Kasumi-1 (cell line): ENCODE data around the gene CHAF1A.

Experiments
- DNase-seq, 2 experiments: peaks; one replicate each; lab custom pipeline; 2025; lab: John Stamatoyannopoulos, UW

Gene CHAF1A

DNA sequence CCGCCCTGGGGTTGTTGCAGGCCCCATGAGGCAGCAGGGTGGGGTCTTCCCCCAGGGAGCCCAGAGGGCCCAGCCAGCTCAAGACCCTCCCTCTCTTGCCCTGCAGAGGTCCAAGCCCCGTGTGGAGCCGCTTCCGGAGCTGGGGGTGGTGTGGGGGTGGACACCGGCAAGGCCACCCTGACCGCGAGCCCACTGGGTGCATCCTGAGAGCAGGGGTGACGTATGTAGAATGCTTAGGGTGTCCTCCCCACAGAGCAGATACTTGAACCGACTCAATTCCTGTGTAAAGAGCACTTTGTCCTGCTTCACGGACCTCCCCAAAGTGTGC lies 40.3 kb downstream of the CHAF1A start:
- no peak for DNase-seq

DNA sequence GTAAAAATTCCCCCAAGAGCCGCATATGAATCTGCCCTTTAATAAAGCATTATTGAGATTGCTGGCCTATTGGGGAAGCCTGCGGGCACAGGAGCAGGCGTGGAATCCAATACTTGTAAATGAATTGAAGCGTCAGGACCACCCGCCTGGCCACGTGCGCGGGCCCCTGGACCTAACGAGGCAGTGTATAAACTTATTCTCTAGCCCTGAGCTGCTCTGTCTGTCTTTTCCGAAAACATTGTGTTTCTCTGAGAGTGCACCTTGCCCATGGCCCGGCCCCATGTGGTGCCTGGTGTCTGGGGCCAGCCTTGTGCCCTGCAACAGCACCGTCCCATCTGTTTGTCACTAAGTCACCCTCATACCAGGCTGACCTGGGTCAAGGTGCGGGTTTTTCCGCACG lies 40.7 kb downstream of the CHAF1A start:
- no peak for DNase-seq

DNA sequence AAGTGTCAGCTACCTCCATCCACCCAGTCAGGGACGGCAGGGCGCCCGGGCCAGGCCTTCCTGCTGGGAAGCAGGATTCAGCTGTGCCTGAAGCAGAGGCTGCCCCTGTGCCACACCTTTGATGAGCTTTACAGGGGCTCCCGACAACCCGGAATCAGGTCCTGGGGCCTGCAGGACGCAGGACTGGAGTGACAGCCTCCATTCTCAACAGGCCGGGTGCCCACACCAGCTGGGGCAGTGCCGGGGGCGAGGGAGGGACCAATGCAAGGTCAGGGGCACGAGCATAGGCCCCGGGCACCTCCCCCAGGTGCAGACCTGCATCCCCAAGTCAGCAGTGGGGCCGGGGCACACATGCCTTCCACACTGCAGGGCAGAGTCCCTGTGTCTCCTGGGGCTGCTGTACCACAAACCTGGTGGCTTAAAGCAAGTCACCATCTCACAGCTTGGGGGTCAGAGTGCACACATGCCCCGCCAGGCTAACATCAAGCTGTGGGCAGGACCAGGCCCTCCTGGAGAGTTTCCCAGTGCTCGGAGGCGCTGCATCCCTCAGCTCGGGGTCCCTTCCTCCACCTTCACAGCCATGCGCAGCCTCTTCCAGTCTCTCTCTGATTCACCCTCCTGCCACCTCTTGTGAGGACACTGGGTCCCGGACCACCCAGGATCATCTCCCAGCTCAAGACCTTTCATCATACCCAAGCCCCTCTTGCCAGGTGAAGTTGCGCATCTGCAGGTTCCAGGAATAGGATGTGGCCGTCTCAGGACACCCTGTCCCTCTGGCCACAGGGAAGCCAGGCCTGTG lies 41.7 kb downstream of the CHAF1A start:
- DNase-seq, result no peak

DNA sequence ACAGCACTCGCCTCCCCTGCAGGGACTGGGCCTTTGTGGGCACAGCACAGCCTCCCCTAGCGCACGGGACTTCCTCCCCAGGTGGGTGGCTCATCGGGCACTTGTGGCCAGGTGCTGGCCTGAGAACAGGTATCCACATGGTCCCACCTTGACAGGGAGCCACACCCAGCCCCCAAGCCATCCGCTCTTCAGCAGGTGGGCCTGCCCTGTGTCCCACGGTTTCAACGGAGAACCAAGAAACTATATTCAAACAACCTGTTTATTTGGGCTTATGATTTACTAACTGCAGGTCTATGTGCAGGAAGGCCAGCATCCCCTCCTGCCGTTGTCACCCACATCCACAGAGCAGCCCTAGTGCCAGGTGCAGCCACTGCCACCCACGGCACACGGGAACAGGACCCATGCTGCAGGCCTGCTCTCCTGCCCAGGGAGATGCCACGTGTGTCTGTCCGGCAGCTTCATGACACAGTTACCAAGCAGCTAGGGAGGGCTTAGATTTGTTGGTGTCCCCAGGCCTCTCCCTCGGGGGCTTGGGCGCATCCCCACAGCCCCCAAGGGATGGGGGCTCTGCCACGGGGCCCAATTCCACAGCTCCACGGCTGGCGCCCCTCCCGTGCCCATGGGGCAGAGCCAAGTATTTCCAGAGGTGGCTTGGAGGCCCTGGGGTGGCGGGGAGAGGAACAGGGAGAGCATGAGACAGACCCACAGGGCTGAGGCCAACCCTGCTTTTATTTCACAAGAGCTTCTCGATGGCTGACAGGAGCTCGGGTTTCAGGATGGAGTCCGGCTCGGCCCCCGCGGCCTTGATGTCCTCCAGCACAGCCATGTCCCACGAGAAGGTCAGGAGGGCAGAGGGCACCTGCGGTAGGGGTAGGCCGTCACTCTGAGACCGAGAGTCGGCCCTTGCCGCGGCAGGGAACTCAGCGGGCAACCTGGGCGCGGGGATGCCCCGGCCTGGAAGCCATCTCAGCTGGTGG lies 42.6 kb downstream of the CHAF1A start:
- peak; percentile 7 to 8 for DNase-seq

DNA sequence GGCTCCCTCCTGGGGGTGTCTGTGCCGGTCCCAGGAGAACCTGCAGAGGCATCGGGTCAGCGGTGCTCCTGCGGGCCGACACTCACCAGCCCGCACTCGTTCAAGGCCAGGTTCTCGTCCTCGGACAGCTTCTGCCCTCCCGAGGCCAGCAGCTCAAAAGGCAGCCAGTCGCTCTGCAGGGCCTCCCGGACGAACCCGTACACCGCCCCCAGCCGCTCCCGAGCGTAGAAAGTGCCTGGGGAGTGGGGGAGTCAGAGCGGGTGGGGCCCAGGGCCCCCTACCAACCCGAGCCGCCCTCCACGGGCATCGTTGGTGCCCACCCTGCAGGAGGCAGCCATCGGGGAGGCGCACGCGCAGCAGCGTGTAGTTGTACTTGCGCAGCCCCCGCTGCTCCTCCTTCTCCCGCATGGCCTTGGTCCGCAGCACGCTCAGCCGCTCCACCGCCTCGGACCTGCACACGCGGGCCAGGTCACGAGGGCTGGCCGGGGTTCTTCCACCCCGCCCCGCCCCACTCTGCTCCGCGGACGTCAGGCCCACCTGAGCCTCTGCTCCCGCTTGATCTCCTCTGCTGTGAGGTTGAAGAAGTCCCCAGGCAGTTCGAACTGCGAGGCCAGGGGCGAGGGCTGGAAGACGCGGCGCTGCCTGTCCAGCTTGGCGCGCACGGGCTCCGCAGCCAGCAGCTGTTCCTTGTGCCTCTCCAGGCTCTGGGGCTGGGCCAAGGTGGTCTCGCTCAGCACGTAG lies 43.7 kb downstream of the CHAF1A start:
- no peak for DNase-seq

DNA sequence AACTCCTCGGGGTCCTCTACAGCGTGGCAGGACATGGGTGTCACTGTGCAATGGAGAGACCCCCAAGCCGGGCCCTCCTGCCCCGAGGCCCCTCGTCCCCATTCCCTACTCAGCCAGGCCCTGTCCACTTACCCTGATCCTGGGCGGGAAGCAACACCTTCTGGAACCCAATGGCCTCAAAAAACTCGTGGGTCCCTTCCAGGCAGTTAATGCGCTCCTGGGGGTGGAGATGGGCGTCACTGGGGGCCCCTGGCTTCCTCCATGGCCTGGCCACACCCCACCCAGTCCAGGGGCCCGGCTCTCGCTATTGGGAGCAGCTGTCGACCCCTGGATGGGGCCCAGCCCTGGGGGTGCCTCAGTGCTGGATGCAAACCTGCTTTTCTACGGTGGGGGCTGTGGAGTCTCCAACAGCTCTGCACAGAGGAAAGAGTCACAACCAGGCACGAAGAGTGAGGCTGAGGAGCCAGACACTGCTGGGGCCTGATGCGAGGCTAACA lies 44.3 kb downstream of the CHAF1A start:
- no peak for DNase-seq

DNA sequence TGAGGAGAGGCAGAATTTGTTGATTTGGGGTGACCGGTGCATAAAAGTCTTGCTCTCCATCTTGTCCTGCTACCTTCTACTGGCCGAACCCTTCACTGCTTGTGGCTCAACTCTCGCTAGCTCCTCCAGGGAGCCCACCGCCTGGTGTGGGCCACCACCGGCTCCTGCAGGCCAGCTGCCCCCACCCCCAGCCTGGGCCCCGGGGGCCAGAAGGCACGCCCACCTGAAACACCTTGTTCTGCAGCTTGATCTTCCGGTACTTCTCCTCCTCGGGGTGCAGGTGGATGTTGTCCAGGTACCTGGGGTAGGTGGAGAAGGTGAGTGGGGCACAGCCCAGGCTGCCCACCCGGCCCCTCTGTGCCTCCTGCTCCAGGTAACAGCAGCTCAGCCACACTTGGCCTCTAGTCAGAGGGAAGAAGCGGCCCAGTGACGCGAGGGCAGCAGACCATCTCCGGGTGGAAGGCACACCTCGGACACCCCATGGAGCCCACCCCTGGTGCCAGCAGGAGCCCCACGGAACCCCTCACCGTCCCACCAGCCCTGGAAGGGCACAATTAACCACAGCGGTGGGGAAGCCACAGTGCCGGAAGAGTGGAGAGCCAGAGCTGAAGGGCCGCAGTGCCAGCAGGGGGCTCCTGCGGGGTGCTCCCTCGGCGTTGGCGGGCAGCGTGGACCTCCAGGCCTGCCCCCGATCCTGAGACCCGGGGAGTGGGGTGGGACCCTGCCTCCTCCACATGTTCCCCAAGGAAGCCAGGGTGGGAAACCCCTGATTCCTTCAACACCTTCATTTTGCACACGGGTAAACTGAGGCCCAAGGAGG lies 45.1 kb downstream of the CHAF1A start:
- DNase-seq, result no peak

DNA sequence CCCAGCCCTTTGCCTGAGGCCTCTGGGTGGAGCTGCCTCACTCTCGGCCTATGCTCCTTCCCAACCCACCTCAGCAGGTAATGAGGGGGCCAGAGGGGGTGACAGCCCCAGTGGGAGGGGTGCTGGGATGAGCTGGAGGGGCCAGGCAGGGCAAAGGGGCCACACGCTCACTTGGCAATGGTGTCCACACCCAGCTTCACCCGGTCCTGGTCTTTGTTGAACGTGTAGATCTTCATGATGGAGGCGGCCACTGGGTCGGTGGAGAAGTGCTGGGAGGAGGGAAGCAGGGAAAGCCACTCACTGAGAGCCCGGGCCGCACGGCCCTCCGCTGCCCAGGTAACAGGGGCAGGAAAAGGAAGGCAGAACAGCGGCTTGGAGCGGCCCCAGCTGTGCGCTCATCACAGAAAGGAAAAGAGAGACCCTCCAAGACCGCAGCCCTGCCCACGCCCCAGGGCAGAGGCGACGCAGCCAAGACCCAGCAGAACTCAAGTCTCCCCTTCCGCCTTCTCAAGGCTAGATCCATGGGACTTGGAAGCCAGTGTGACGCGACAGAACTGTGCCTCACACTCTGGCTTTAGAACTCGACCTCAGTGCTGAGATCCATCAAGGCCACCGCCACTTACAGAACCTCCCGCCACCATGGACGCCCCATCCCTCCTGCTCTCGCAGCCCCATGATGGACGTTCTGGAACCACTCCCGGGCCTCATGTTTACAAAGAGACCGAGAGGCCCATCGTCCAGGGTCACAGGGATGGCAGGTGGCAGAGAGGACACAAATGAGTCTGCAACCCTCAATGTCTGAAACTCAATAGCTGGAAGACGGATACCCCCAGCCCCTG lies 45.9 kb downstream of the CHAF1A start:
- no peak for DNase-seq

DNA sequence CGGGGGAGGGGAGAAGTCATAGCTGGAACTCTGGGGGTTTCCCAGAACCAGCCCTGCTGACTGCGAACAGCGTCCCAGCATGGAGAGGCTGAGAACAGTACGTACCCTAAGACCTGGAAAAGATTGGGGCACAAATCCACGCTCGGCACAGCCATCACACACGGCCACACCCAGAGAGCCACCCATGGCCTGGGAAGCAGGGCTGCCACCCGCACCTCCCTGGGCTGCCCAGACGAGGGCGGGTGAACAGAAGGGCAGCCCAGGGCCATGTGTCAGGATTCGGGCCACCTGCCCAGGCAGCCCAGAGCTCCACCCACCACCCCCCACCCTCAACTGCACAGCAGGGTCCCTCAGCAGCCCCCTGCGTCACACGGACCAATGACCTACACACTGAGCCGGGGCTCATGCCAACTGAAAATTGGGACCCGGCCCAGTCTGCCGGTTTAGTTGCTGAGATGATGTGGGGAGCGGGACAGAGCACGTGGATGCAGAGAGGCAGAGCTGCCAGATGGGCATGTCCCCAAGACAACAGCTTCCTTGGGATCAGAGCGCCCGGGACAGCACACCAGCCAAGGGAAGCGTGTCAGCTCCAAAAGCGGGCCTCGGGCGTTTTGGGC lies 46.7 kb downstream of the CHAF1A start:
- no peak for DNase-seq

DNA sequence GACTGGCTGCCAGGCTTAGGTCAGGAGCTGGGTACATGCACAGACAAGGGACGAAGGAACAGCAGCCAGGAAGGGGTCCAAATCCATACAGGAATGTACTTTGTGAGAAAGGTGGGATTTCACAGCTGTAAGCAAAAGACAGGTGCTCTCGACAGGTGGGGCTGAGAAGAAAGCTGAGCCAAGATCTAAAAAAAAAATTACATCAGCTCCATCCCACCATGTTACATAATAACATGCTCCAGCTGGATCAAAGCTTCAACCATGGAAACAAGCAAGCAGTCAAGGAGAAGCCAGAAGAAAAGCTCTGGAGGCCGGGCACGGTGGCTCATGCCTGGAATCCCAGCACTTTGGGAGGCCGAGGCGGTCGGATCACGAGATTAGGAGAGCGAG lies 47.2 kb downstream of the CHAF1A start:
- DNase-seq, result no peak

DNA sequence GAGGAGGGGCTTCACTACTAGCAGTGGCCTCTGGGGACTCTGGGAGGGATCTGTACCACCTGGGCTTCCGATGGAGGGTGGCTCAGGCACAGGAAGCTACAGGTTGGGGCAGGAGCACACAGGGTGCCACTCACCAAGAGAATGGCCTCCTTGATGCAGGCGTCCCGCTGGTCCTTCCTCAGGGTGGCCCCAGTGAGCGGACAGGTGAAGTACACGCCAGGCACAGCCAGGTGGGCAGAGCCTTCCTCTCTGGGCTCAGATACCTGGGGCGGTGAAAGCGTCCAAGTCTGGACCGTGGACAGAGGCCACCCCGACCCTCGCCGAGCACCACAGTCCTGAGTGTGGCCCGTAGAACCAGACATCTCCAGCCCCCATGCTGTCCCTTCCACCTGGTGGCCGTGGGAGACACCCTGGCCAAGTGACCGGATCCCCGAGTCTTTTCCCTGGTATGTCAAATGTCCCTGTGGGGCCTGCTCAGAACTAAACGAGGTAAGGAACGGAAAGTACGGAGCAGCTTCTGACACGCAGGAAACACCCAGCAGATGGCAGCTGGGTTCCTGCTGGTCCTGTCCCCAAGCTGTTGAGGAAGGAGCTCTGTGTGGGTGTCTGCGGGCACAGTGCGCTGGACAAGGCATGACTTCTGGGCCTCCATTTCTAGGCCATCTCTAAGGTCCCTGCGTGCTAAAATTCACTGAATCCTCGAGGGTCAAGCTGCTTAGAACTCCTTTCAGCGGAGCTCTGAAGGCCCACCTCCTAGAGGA lies 50.0 kb downstream of the CHAF1A start:
- no peak for DNase-seq

DNA sequence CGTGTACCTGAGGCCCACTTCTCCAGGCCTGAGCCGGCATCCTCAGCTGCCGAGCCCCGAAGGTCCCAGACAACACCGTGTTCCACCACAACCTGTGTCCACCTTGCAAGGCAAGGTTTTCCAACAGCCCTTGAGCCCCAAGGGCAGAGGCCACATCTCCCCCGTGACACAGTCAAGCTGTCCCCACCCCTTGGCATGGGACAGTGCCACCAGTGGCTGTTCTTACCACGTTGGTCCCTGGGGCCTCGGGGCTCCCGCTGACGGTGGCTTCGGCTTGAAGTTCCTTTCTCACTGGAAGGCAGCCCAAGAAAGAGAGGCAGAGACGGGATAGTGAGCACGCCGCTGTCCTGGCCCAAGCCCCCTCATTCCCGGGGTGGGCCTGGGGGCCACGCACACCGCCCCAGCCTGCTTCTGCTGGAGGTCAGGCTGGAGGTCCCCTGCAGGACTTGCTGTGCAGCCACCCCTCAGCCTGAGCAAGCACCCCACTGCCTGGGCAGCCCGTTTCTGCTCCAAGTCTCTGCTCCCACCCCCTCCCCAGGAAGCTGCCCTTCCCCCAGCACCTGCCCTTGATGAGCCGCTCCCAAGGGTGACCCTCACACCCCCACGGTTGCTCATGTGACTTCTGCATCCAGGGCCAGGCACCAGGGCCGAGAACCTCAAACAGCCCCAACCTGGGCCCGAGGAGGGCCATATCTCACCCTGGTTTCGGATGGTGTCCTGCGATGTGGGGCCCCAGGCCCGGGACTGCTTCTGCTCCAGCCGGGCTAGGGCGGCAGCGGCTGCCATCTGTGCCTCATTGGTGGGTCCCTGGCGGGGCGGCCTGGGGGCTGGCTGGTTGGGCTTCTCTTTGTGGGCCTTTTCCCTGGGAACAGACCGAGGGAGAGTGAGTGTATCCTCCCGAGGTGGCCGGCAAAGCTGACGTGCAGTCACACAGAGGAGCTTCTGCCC lies 51.1 kb downstream of the CHAF1A start:
- DNase-seq, result no peak

DNA sequence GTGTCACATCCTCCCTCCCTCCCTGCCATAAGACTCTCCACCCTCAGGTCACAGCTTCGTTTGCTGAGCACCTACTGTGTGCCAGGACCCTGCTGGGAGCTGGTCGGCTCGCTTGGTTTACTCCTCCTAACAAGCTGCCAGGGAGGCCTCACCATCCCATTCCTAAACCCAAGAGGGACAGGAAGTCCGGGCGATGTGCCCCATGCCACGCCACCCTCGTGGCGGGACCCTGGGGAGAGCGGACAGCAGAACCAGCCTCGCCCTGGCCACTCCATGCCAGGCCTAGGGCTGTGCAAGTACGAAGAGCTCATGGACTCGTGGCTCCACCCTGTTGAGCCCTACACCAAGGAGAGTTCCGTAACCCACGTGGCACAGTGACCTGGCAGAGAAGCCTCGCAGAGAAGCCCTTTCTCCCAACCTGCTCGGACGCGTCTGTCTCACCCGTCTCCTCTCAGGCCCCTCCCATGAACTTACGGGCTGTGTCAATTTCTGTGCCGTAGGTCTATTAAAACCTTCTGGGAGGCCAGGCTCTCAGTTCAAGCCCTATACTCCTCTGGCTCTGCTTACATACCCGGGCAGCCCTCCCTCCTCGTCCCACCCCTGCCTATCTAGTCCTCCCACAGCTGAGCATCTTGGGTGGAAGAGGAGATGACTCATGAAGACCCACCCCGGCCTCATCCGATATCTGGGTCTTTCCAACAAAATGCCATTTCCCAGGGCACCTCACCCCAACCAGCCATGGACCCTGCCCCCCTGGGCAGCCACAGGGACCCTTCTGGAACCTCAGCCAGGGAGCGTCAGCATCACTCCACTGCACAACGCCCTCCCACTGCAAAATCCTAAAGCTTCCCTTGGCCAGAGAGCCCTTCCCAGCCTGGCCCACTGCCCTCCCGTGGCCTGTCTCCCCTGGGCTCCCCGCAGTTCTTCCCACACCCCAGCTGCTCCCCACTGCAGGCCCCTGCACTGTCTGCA lies 52.6 kb downstream of the CHAF1A start:
- DNase-seq, result no peak

DNA sequence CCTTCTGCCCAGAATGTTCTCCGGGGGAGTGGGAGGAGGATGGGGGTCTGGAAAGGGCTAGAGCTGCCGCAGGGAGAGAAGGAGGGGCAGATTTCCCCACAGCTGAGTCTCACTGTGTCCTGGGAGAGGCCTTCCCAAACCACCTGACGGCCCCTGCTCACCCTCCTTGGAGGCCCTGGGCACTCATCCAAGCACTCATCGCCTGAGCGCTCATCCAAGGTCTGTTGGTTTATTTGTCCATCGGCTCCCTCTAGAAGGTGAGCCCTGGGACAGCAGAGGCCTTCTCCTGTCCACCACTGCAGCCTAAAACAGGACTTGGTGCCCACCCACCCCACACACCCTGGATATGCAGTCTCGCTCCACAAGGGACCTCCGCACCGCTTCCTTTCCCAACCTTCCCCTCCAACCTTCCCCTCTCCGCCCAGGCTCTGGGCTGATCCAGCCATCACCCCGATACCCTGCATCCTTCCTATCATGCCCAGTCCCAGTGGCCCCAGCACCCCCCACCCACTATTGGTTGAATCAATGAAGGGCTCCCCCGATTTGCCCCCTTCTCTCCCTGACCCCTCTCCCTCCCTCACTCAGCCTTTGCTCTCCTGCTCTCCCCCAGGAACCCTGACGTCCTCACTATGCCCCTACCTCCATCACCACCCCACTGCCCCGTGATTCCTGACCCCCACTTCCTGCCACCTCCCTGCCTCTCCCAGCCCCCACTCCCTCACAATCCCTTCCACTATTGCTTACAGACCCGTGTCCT lies 53.5 kb downstream of the CHAF1A start:
- no peak for DNase-seq

DNA sequence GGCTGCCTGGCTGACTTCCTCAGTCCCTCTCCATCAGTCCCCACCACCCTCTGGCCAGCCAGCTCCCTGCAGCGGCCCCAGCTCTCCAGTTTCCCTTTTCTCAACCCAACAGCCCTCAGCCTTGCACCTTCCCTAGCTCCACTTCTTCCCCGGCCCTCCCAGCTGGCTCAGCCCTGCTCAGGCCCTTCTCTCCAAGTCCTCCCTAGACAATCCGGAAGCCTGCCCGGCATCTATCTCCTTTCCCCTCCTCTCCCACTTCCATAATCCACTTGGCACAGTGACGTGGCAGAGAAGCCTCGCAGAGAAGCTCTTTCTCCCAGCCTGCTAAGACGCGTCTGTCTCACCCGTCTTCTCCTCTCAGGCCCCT lies 54.0 kb downstream of the CHAF1A start:
- DNase-seq, result peak; percentile 54 to 61
